ENCODE results near the gene GRIPAP1.

Gene GRIPAP1

DNA sequence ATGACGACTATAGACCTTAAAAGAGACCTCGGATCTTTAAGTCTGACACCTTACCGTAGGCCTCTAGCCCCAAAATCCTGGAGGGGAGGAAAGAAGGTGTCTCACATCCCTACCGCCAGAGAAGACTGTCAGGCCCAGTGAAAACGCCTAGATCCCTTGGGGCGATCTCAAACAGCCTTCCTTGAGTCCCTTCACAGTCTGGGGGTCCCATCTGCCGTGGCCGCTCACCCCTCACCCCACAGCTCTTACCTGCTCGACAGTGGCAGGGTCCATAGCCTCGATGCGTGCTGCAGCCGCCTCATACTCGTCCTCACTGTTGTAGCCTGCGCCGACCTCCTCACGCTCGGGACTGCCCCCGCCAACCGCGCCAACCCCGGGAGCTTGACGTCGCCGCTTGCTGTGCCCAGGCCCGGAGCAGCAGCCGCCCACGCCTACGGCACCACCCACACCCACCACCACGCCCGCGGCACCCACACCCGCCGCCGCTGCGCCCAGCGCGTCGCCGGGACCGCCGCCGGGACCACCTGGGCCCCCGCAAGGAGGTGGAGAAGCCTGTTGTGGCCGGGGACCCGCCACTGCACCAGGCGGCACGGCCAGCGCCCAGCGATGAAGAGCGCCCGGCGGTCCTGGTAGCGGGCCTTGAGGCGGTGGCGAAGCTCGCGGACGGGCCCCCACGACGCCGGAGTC lies 45.2 kb downstream of the GRIPAP1 start:
- Histone ChIP-seq H3K27me3 (ENCODE audit: control insufficient read depth, insufficient read depth, low read length) (no peaks in the 10 kb centered on the region), H3K36me3 (ENCODE audit: control insufficient read depth, insufficient read depth, low read length) (peaks cover 11% of the 10 kb centered on the region), H3K4me1 (ENCODE audit: control insufficient read depth, insufficient read depth, low read length) (peaks cover 7% of the 10 kb centered on the region), H3K9ac (ENCODE audit: low read depth, low read length) (peak overlapping the region; percentile 70), H3K4me3 (ENCODE audit: low read depth, low read length) (peak overlapping the region; percentile 48), H3K9me3 (ENCODE audit: control insufficient read depth, insufficient read depth, low read length) (no peaks in the 10 kb centered on the region)

DNA sequence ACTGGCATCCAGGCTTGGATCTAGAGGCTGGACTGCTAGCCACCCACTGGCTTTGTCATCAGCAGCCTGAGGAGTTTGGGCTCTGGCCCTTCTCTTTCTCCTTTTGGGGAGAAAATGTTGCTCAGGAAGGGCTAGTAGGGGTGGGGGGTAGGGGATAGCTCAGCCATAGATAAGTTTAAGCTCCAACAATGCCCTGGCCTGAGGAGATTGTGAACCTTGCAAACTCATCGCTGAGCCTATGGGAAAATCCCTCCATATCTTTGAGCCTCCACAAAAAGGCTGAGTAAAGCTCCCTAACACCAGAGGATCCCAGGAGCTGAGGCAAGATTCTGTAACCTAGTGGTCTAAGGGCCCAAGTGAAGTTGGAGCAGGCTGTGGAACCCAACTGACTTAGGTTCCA lies 53.5 kb downstream of the GRIPAP1 start:
- no peak overlapping the region for H3K9ac ChIP-seq (ENCODE audit: low read depth, low read length)
- H3K27me3 ChIP-seq (ENCODE audit: control insufficient read depth, insufficient read depth, low read length): no peaks in the 10 kb centered on the region
- H3K9me3 ChIP-seq (ENCODE audit: control insufficient read depth, insufficient read depth, low read length): no peaks in the 10 kb centered on the region
- H3K36me3 ChIP-seq (ENCODE audit: control insufficient read depth, insufficient read depth, low read length): no peaks in the 10 kb centered on the region
- no peaks in the 10 kb centered on the region for H3K4me1 ChIP-seq (ENCODE audit: control insufficient read depth, insufficient read depth, low read length)
- H3K4me3 ChIP-seq (ENCODE audit: low read depth, low read length): no peak overlapping the region

DNA sequence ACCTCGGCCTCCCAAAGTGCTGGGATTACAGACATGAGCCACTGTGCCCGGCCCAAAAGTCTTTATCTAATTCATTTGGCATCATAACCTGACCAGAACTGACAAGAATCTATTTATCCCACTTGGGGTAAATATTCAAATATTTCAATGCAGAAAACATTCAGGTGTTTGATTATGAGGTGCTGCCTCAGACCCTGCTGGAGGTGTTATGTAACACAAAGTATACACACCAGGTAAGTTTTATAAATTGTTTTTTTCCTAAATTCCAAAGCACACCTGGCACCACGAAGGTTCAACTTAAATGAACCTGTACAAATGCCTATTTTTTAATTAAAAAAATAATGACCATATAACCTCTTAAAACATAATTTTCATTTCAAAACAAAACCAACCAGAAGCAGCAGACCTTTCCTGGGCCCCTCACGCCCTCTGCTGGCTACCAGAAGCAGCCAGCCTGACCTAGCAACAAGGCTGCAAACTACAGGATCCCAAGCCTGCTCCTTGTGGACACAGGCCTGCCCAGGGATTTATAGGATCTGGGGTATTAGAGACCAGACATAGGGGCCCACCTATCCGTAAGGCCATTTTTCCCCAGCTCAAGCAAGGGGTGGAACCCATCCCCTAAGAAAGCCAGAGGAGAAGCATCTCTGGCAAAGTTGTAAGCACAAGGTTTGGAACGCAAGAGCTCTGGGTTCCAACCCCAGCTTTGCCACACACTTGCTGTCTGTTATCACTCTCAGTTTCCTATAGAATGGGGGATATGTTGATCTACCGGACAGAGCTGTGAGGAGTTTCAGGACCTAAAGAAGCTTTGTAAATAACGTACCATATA lies 56.3 kb downstream of the GRIPAP1 start:
- Histone ChIP-seq H3K4me1 (ENCODE audit: control insufficient read depth, insufficient read depth, low read length) (no peaks in the 10 kb centered on the region), H3K36me3 (ENCODE audit: control insufficient read depth, insufficient read depth, low read length) (peaks cover 3% of the 10 kb centered on the region), H3K9me3 (ENCODE audit: control insufficient read depth, insufficient read depth, low read length) (no peaks in the 10 kb centered on the region), H3K9ac (ENCODE audit: low read depth, low read length) (no peak overlapping the region), H3K27me3 (ENCODE audit: control insufficient read depth, insufficient read depth, low read length) (no peaks in the 10 kb centered on the region), H3K4me3 (ENCODE audit: low read depth, low read length) (no peak overlapping the region)

DNA sequence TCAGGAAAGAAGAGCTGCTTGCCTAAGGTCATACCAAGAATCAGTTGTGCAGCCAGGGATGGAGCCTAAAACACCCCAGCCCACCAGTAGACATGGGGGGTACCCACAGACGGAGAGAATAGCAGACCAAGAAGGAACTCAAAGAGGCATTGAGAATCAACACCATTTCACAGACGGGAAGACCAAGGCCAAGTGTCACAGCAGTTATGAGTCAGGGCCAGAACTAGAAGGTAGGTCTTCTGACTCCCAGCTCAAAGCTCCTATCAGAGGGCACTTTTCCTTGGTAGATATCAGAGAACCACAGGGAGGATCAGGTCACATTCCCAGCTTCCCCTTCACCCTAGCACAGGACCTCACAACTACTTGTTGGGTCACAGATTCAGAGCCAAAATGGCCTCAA lies 59.2 kb downstream of the GRIPAP1 start:
- H3K9ac ChIP-seq (ENCODE audit: low read depth, low read length): no peak overlapping the region

DNA sequence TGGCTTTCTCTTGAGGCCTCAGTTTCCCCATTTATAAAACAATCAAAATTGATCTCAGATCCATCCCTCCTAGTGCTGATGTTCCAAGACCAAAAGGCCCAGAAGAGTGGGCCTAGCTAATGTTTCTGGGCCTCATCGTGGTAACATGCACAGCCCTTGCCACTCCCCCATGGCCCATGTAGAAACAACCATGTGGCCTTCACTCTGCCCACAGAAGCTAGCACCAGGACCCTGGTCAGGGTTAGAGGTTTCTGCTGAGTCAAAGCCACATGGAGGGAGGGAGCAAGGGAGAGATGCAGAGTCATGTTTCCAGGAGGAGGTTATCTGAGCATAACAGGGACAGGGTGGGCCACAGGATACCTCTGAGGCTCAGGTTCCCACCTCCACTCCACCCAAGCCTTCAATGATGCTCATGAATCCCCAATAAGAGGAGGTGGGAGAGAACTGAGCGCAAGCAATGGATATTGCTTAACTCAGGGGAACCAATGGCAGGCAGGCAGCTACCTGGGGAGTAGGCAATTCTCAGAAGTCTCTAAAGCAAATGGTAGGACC lies 61.6 kb downstream of the GRIPAP1 start:
- H3K4me3 ChIP-seq (ENCODE audit: low read depth, low read length): no peak overlapping the region
- H3K4me1 ChIP-seq (ENCODE audit: control insufficient read depth, insufficient read depth, low read length): peaks cover 17% of the 10 kb centered on the region
- peaks cover 7% of the 10 kb centered on the region for H3K36me3 ChIP-seq (ENCODE audit: control insufficient read depth, insufficient read depth, low read length)
- H3K27me3 ChIP-seq (ENCODE audit: control insufficient read depth, insufficient read depth, low read length): no peaks in the 10 kb centered on the region
- no peak overlapping the region for H3K9ac ChIP-seq (ENCODE audit: low read depth, low read length)
- no peaks in the 10 kb centered on the region for H3K9me3 ChIP-seq (ENCODE audit: control insufficient read depth, insufficient read depth, low read length)

More for the DNA sequence above, 59.2 kb downstream of the GRIPAP1 start:
- Histone ChIP-seq H3K4me3 (ENCODE audit: low read depth, low read length) (no peak overlapping the region), H3K4me1 (ENCODE audit: control insufficient read depth, insufficient read depth, low read length) (peaks cover 4% of the 10 kb centered on the region), H3K27me3 (ENCODE audit: control insufficient read depth, insufficient read depth, low read length) (no peaks in the 10 kb centered on the region), H3K36me3 (ENCODE audit: control insufficient read depth, insufficient read depth, low read length) (peaks cover 7% of the 10 kb centered on the region), H3K9me3 (ENCODE audit: control insufficient read depth, insufficient read depth, low read length) (no peaks in the 10 kb centered on the region)

DNA sequence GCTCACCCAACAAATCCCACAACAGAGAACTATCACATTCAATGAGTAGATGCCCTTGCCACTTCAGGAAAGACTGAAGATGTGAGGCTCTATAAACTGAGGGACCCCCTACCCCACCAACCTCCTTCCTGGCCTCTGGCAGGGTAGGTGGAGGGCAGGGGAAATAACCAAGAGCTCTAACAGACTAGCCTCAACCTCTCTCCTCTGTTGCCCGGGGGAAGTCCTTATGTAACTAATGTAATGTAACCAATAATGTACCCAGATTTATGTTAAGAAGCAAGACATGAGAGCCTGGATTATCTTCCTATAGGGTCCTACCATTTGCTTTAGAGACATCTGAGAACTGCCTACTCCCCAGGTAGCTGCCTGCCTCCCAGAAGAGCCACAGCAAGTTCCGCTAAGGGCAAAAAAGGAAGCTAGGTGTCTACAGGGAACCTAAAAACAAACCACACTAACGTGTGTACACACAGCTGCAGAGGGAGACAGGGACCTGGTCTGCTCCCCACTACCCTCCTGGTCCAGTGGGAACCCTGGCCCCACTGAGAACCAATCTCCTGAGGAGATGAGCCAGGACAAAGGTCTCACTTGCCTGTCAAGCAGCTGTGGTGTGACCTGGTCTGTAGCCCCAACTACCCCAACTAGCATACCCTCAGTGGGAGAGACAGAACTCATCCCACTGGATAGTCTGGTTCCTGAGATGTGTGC lies 62.4 kb downstream of the GRIPAP1 start:
- no peaks in the 10 kb centered on the region for H3K9me3 ChIP-seq (ENCODE audit: control insufficient read depth, insufficient read depth, low read length)
- H3K4me3 ChIP-seq (ENCODE audit: low read depth, low read length): no peak overlapping the region
- H3K27me3 ChIP-seq (ENCODE audit: control insufficient read depth, insufficient read depth, low read length): no peaks in the 10 kb centered on the region
- peaks cover 17% of the 10 kb centered on the region for H3K4me1 ChIP-seq (ENCODE audit: control insufficient read depth, insufficient read depth, low read length)
- H3K36me3 ChIP-seq (ENCODE audit: control insufficient read depth, insufficient read depth, low read length): peaks cover 9% of the 10 kb centered on the region
- no peak overlapping the region for H3K9ac ChIP-seq (ENCODE audit: low read depth, low read length)

DNA sequence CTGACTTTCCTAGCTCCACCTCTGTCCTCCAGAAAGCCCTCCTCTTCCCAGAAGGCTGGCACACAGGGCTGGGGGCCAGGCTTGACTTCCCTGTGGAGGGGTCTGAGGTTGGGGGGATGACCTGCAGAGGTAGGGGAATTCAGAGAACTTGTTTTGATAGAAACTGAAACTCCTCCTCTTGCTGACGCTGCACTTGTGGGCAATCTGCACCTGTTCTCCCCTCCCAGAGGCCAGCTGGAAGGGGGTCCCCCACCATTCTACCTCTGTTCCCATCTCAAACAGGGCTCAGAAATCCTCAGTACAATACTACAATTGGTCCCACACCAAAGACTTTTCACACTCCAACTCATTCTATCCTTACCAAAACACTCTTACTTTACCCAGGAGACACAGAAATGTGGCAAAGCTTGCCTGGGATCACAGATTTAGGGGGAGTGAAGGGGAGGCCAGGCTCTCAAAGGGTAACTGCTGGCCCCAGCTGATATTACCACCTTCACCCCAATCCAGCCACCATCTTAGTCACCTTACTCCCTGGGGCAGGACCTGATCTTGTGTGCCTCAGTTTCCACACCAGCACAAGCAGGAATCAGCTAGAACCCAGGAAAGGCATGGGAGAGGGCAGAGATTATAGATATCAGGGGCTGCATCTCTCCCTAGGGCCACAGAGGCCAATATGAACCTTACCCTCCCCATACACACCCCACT lies 63.2 kb downstream of the GRIPAP1 start:
- Histone ChIP-seq H3K4me3 (ENCODE audit: low read depth, low read length) (no peak overlapping the region), H3K9me3 (ENCODE audit: control insufficient read depth, insufficient read depth, low read length) (no peaks in the 10 kb centered on the region), H3K36me3 (ENCODE audit: control insufficient read depth, insufficient read depth, low read length) (peaks cover 17% of the 10 kb centered on the region), H3K9ac (ENCODE audit: low read depth, low read length) (no peak overlapping the region), H3K4me1 (ENCODE audit: control insufficient read depth, insufficient read depth, low read length) (peaks cover 17% of the 10 kb centered on the region), H3K27me3 (ENCODE audit: control insufficient read depth, insufficient read depth, low read length) (no peaks in the 10 kb centered on the region)

DNA sequence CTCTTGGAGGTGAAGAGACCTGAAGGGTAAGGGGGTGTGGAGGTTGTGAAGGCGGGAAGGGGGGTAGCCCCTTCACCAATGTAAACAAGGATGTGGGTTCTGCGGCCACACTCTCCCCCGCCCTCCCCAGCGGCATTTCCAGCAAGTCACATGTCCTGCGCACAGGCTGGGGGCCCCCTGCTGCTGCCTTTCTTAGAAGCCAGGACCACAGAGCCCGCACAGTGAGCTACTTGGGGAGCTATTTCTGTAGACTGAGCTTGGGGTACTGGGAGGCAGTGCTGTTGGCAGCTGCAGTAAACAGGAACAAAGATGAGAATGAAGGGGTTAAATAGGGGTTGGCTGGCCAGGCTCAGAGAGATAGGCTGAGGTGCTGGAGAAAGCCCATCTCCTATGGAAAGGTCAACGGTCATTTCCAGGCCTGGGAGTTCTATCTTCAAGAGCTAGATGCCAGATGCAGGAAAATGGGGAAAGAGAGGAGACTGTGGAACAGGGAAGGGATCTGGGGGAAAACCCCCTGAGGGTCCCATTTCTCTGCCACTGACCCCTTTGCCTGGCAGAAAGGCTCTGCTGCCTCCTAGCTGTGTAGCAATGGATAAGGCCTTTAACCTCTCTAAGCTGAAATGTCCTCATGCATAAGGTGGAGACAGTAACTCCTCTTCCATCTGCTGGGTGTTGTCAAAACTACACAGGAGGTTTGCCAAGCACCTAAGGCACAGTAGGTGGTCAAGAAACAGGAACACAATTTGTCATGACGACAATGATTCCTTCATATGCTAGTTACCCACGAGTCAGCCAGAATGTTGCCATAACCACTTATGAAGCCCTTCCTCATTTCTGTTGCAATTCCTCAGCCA lies 64.8 kb downstream of the GRIPAP1 start:
- Histone ChIP-seq H3K4me1 (ENCODE audit: control insufficient read depth, insufficient read depth, low read length) (peaks cover 17% of the 10 kb centered on the region), H3K4me3 (ENCODE audit: low read depth, low read length) (peak overlapping the region; percentile 20), H3K36me3 (ENCODE audit: control insufficient read depth, insufficient read depth, low read length) (peaks cover 18% of the 10 kb centered on the region), H3K9me3 (ENCODE audit: control insufficient read depth, insufficient read depth, low read length) (no peaks in the 10 kb centered on the region), H3K27me3 (ENCODE audit: control insufficient read depth, insufficient read depth, low read length) (no peaks in the 10 kb centered on the region), H3K9ac (ENCODE audit: low read depth, low read length) (peak overlapping the region; percentile 2)

DNA sequence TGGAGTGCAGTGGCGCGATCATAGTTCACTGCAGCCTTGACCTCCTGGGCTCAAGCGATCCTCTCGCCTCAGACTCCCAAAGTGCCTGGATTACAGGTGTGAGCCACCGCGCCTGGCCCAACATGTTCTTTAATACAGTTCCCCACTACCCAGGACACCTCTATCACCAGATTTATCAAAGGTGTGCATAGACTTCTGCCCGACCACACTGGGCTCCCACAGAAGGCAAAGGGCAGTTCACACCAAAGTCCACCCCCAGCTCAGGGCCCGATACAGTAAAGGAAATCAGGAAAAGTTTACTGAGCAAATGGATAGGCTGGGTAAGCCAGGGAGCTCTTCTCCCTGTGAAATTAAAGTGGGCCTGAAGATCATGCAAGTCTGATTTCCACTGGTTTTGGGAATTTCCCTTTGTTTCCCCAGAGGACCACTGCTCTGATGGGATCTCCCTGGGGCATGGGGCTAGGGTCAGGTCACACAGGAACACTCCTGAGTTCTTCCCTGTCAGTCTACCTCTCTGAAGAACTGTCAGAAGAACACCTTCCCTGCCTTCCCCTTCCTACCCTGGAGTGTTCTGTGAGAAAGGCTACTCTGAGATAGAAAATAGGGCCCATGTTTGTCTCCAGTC lies 65.5 kb downstream of the GRIPAP1 start:
- Histone ChIP-seq H3K4me3 (ENCODE audit: low read depth, low read length) (peak overlapping the region; percentile 20), H3K27me3 (ENCODE audit: control insufficient read depth, insufficient read depth, low read length) (no peaks in the 10 kb centered on the region), H3K9me3 (ENCODE audit: control insufficient read depth, insufficient read depth, low read length) (no peaks in the 10 kb centered on the region), H3K9ac (ENCODE audit: low read depth, low read length) (no peak overlapping the region), H3K36me3 (ENCODE audit: control insufficient read depth, insufficient read depth, low read length) (peaks cover 18% of the 10 kb centered on the region), H3K4me1 (ENCODE audit: control insufficient read depth, insufficient read depth, low read length) (peaks cover 17% of the 10 kb centered on the region)

DNA sequence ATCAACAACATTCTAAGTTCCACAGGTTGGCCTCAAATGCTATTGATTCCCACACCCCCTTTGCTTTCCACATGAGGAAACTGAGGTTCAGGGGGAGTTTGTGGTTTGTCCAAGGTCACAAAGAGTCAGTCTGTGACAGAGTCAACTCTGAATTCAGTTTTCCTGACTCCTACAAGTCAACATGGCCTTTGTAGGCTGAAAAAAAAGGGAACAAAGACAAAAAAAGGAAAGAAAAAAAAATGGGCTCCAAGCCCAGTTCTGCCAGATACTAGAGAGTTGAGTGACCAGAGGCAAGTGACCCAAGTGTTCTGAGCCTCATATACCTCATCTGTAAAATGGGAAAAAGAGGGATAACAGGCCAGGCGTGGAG lies 66.8 kb downstream of the GRIPAP1 start:
- peaks cover 16% of the 10 kb centered on the region for H3K36me3 ChIP-seq (ENCODE audit: control insufficient read depth, insufficient read depth, low read length)
- H3K27me3 ChIP-seq (ENCODE audit: control insufficient read depth, insufficient read depth, low read length): no peaks in the 10 kb centered on the region
- H3K4me1 ChIP-seq (ENCODE audit: control insufficient read depth, insufficient read depth, low read length): peaks cover 17% of the 10 kb centered on the region
- no peak overlapping the region for H3K4me3 ChIP-seq (ENCODE audit: low read depth, low read length)
- no peak overlapping the region for H3K9ac ChIP-seq (ENCODE audit: low read depth, low read length)
- no peaks in the 10 kb centered on the region for H3K9me3 ChIP-seq (ENCODE audit: control insufficient read depth, insufficient read depth, low read length)

All from iPS-15b (cell line).